Epithelial cell of proximal tubule (primary cell): ENCODE measurements around the gene SGCA. TPM values are rescaled to one million over a fixed set of nuclear protein-coding genes. Genes with fewer than 3 reads are reported as not detected.

ENCODE experiments used
- DNase-seq: peaks from one replicate; pipeline ENCODE4 v3.0.0-alpha.2; 2011; ENCODE audit warnings: low read depth
- H3K4me3 ChIP-seq: 2 replicates; pipeline ENCODE4 v1.5.1; 2011; ENCODE audit warnings: low read depth, mild to moderate bottlenecking, low read length
- CTCF ChIP-seq: conservative IDR thresholded peaks from 2 replicates; pipeline ENCODE4 v1.5.1; 2012; ENCODE audit warnings: low read depth, mild to moderate bottlenecking, low read length
- total RNA-seq: library from RNA; depleted of rRNA; stranded (reverse); fragments of >200 nt; gene quantifications from 2 replicates; pipeline ENCODE4 v1.2.3, GENCODE V29; 2015

SGCA gene
- total RNA-seq, 1 donor from 2014 or later, result 0.69 TPM

DNA sequence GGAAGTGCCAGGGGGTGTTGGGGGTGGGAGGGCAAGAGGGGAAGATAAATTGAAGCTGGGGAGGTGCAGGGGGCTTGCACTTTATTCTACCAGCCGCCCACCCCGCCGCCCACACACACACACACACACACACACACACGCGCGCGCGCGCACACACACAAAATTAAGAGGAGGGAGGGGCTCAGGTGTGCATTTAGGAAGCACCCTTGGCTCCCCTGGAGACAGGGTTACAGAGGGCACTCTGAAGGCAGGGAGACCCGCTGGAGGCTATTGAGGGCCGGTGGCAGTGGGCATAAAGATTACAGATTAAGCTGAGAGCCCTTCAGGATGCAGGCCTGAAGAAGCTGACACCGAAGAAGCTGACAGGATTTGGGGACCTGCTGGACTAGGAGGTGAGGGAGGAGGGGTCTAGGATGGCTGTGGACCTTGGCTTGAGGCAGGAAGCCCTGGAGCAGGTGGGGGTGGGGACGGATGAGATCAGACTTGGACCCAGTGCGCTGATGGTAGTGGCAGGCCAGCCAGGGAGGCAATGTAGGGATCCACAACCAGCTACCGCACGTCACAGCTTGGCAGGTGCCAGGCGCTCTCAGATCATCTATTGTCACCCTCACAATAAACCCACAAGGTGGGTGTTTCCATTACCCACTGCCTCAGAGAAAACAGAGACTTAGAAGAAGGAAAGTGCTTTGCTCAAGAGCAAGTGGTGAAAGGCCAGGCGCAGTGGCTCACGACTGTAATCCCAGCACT lies 35.1 kb upstream of the SGCA start:
- peak overlapping the region; percentile 55 for H3K4me3 ChIP-seq
- no peak for DNase-seq
- no peak for TF ChIP-seq CTCF

DNA sequence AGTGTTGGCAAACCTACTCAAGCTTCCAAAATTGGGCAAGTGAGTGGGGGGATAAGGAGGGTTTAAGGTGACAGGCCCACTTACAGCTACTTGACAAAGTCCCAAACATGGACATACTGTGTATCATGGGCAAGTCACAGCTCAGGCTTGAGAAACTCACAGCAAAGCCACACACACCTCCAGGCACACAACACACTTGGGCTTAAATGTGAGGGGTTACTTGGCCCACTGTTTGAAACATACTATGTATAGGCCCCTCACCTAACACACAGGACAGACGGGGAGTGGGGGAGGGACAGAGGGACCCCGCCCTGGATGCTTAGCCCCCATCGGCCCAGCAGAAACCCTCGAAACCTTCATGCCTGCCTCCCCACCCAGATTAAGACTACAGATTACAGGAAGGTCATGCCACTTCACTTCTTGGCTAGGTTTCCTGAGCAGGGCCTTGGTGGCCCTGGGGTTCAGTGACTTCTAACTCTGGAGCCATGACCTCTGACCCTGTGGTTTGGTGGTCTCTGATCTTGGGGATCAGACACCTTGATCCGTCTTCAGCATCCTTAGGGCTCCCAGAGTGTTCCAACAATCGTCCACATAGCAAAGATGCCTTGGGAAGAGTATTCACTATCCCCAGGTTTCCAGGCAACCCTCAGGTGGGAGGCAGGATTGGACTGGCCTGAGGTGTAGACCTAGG lies 33.6 kb upstream of the SGCA start:
- no peak overlapping the region for H3K4me3 ChIP-seq
- no peak for TF ChIP-seq CTCF

DNA sequence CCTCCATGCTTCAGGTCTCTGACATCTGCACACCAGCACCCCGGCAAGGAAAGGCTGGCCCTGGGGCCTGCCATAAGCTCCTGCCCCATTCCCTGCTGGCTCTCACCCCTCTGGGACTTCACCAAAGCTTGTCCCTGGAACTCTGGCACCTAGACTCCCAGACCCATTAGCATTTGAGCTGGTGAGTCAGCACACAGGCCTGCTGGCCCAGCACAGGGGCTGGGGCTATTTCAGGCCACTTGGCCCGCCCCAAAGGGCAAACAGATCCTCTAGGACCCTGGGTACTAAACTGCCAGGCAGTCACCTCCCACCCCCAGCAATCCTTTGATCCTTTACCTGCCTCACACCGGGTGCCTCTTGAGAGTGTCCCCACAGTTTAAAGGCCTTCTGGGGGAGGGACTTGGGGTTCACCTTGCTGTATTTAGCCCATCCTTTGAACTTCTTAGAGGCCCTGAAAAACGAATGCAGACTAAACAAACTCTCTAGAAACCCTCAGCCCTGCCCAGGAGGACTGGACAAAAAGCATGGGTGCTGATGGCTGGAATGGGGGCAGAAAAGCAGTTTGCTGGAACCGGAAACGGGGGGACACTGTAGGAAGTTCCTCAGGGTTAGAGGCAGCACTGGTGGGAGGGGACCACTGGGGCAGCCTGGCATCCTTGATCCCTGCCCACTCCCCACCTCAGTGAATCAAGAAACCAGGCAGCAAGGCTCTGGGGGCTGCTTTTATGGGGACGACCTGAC lies 32.6 kb upstream of the SGCA start:
- no peak for DNase-seq
- TF ChIP-seq CTCF, result no peak
- no peak overlapping the region for H3K4me3 ChIP-seq

More for the DNA sequence above, 33.6 kb upstream of the SGCA start:
- DNase-seq, result no peak

DNA sequence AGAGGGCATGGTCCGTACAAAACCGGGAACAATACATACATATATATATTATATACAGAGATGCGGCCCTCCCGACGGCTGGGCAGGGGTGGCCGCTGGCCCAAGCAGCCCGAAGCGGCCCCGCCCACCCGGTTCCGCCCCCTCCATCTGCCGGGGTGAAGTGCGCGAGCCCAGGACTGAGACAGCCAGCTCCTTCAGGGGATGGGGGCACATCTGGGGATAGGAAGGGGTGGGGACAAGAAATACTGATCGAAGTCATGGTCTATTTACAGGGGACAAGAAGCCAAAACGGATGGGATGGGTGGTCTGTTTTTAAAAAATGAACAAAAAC lies 32.1 kb upstream of the SGCA start:
- no peak for TF ChIP-seq CTCF
- no peak for DNase-seq
- no peak overlapping the region for H3K4me3 ChIP-seq

DNA sequence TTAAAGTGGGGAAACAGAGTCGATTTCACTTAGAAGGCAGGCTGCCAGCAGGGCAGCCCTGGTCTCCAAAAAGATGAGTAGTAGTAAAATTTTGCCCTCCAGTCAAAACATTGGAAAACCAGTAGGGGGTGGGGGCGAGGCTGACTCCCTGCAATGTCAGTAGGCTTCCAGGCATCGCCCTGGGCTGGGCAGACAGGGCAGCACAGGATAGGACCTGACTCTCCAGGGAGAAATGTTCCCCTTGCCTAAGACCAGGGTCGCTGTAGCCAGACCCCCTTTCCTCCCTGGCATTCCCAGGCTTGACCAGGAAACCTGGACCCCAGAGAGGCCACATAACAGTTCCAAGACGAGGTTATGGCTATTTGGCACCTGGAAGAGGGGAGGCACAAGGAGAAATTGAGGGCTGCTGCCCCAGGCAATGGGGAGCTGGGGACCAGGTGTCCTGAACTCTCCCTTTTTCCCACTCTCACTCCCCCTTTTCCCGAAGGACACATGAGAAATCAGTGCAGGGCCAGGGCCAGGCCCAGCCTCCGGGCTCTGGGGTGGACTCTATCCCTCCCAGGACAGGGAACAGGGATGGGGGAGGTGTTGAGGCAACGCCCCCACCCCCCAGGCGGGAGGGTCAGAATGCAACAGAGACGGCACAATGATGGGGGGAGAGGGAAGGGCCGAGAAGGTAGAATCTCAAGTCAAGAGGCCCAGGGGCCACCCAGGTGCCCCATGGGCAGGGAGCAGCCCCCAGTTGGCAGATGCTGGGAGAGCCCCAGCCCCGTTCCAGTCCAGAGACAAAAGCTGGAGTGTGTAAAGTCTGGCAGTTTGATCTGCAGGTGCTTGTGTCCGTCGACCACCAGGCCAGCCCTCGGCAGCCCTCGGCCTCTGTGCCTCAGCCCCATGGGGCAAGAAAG lies 31.3 kb upstream of the SGCA start:
- no peak for DNase-seq
- H3K4me3 ChIP-seq, result no peak overlapping the region
- no peak for TF ChIP-seq CTCF

- no peak overlapping the region for H3K4me3 ChIP-seq
- TF ChIP-seq CTCF, result no peak
- no peak for DNase-seq
Observed at GRCh38 chr17:50135316-50136095, 30.3 kb upstream of the SGCA start.
